Measurements from ENCODE around the gene LTBP2. TPM values are rescaled to one million over a fixed set of nuclear protein-coding genes. Genes with fewer than 3 reads are reported as not detected.

LTBP2 gene
- total RNA-seq, 1 experiment from 2014 or later, result 1.5 TPM

DNA sequence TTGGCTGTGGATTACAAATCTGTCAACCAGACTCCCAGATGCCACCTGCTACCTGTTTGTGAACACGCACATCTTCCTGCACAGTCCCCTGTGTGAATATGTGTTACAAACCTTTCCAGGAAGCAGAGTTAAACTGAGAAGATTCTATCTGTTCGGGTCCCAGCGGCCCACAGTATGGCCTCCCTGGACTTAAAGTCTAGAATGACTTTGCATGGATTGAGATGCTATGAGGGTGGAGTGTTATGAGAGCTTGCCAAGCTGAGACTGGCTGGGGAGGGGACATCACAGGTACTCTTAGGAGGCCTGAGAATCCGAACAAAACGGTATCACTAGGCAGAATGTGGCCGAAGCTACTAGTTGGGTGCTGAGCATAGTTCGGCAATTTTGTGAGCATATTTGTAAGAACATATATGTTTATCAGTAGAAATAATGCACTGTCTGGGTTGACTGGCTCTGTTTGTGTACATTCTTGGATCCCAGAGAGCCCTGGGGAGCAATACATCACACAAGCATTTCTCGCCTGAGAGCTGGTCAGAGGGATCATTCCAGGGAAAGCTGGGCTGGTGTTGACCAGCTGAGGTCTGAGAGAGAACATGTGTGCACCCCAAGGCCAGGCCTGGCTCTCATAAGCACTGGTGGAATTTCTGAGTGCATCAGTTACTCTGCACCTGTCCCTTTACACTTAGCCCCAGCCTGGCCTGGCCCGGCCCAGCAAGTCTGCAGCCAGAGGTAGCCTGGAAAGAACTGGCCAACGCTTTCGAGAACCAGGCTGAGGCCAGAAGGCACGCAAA lies 29.8 kb upstream of the LTBP2 start:
- DNase-seq (ENCODE audit: low read depth, low spot score), result no peak
- H3K9ac ChIP-seq (ENCODE audit: low read length), result no peak overlapping the region
- H3K9me2 ChIP-seq (ENCODE audit: insufficient read depth), result no peaks in the 10 kb centered on the region
- no peaks in the 10 kb centered on the region for H3K79me2 ChIP-seq (ENCODE audit: insufficient read depth, low read length)
- POLR2A ChIA-PET, result no interaction called here
- intact Hi-C loops (cut with micrococcal nuclease), result no loop called here
- H3K36me3 ChIP-seq (ENCODE audit: control insufficient read depth in 1 of 2, insufficient read depth in 2 of 2, low read length in 2 of 2), result no peaks in the 10 kb centered on the region
- no peaks in the 10 kb centered on the region for H3K9me3 ChIP-seq (ENCODE audit: control insufficient read depth in 1 of 2, insufficient read depth in 1 of 2, low read depth in 1 of 2, low read length in 2 of 2)
- no peak for ATAC-seq
- RAD21 ChIA-PET (ENCODE audit: low non-redundant PET in 1 of 2, low total read pairs in 2 of 2, uncharacterized antibody in 2 of 2, unreplicated experiment in 2 of 2), result interaction anchor here in 1 of 2 experiments (0.6 kb wide), 1 partner anchor 7 kb away, joined by 3 read pairs; no protein-coding TSS in a partner anchor
- no peaks in the 10 kb centered on the region for H3K27me3 ChIP-seq (ENCODE audit: insufficient read depth, low read length)
- BruUV-seq (replicated peaks), result no TSS peak
- CTCF ChIA-PET, result no interaction called here
- no peak overlapping the region for H3K27ac ChIP-seq (ENCODE audit: low read depth, low read length)
- no peak overlapping the region for H3K4me3 ChIP-seq (replicated peaks in 1 of 2; ENCODE audit: low read depth in 1 of 2, low read length in 2 of 2)
- no peak overlapping the region for H3K4me2 ChIP-seq (ENCODE audit: low read length)
- no peaks in the 10 kb centered on the region for H3K4me1 ChIP-seq (ENCODE audit: control insufficient read depth in 1 of 2, insufficient read depth in 2 of 2, low read length in 2 of 2)
- TF ChIP-seq FOSL1 (IDR thresholded peaks at IDR 0.05; ENCODE audit: low read depth) (no peak), YY1 (IDR thresholded peaks at IDR 0.05; ENCODE audit: extremely low read depth, insufficient replicate concordance, low read depth, low read length) (no peak), JUND (IDR thresholded peaks at IDR 0.05) (no peak), SIN3A (IDR thresholded peaks at IDR 0.05; ENCODE audit: low read depth) (no peak), ATF3 (IDR thresholded peaks at IDR 0.05) (no peak), ELF1 (IDR thresholded peaks at IDR 0.05; ENCODE audit: borderline replicate concordance, low read depth) (no peak), SP1 (IDR thresholded peaks at IDR 0.05; ENCODE audit: low read depth) (no peak)
- no peak overlapping the region for H2AFZ ChIP-seq (ENCODE audit: low read depth, low read length, poor library complexity, severe bottlenecking)
- no peaks in the 10 kb centered on the region for H4K20me1 ChIP-seq (ENCODE audit: insufficient read depth)

DNA sequence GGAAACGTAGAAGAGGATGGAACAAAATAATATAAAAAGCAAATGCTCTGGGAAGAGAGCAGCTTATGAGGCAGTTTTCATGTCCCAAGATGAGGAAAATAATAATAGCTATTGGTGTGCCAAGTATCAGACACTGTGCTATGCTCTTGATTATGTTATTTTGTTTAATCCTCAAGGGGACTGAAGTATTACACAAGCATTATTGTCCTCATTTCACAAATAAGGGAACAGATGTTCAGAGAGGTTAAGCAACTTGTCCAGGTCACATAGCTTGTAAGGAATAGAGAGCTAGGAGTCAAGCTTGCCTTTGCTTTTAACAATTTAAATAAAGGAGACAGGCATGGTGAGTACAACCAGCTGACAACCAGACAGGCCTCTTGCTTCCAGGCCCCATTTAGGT lies 26.9 kb upstream of the LTBP2 start:
- TF ChIP-seq EZH2phosphoT487 (IDR thresholded peaks at IDR 0.05; ENCODE audit: borderline replicate concordance) (no peak), ELF1 (IDR thresholded peaks at IDR 0.05; ENCODE audit: borderline replicate concordance, low read depth) (no peak), ZFX (IDR thresholded peaks at IDR 0.05) (no peak), POLR2AphosphoS5 (IDR thresholded peaks at IDR 0.05; ENCODE audit: low read depth, low read length) (no peak)
- TF ChIP-seq, protein P1, sequence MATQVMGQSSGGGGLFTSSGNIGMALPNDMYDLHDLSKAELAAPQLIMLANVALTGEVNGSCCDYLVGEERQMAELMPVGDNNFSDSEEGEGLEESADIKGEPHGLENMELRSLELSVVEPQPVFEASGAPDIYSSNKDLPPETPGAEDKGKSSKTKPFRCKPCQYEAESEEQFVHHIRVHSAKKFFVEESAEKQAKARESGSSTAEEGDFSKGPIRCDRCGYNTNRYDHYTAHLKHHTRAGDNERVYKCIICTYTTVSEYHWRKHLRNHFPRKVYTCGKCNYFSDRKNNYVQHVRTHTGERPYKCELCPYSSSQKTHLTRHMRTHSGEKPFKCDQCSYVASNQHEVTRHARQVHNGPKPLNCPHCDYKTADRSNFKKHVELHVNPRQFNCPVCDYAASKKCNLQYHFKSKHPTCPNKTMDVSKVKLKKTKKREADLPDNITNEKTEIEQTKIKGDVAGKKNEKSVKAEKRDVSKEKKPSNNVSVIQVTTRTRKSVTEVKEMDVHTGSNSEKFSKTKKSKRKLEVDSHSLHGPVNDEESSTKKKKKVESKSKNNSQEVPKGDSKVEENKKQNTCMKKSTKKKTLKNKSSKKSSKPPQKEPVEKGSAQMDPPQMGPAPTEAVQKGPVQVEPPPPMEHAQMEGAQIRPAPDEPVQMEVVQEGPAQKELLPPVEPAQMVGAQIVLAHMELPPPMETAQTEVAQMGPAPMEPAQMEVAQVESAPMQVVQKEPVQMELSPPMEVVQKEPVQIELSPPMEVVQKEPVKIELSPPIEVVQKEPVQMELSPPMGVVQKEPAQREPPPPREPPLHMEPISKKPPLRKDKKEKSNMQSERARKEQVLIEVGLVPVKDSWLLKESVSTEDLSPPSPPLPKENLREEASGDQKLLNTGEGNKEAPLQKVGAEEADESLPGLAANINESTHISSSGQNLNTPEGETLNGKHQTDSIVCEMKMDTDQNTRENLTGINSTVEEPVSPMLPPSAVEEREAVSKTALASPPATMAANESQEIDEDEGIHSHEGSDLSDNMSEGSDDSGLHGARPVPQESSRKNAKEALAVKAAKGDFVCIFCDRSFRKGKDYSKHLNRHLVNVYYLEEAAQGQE (IDR thresholded peaks at IDR 0.05; ENCODE audit: low read depth), result no peak
- Histone ChIP-seq H3K4me2 (ENCODE audit: low read length) (no peak overlapping the region), H3K4me1 (ENCODE audit: control insufficient read depth in 1 of 2, insufficient read depth in 2 of 2, low read length in 2 of 2) (no peaks in the 10 kb centered on the region), H3K27me3 (ENCODE audit: insufficient read depth, low read length) (no peaks in the 10 kb centered on the region), H3K4me3 (replicated peaks in 1 of 2; ENCODE audit: low read depth in 1 of 2, low read length in 2 of 2) (no peak overlapping the region), H4K20me1 (ENCODE audit: insufficient read depth) (no peaks in the 10 kb centered on the region), H3K9me3 (ENCODE audit: control insufficient read depth in 1 of 2, insufficient read depth in 1 of 2, low read depth in 1 of 2, low read length in 2 of 2) (no peaks in the 10 kb centered on the region), H3K36me3 (ENCODE audit: control insufficient read depth in 1 of 2, insufficient read depth in 2 of 2, low read length in 2 of 2) (no peaks in the 10 kb centered on the region), H3K27ac (ENCODE audit: low read depth, low read length) (no peak overlapping the region), H3K9me2 (ENCODE audit: insufficient read depth) (no peaks in the 10 kb centered on the region), H2AFZ (ENCODE audit: low read depth, low read length, poor library complexity, severe bottlenecking) (no peak overlapping the region), H3K79me2 (ENCODE audit: insufficient read depth, low read length) (no peaks in the 10 kb centered on the region), H3K9ac (ENCODE audit: low read length) (no peak overlapping the region)
- DNase-seq (ENCODE audit: low read depth, low spot score), result no peak
- no TSS peak for BruUV-seq (replicated peaks)
- intact Hi-C loops (cut with micrococcal nuclease), result no loop called here
- RAD21 ChIA-PET (ENCODE audit: low non-redundant PET in 1 of 2, low total read pairs in 2 of 2, uncharacterized antibody in 2 of 2, unreplicated experiment in 2 of 2), result no interaction called here
- ATAC-seq, result no peak
- POLR2A ChIA-PET, result no interaction called here
- CTCF ChIA-PET, result interaction anchor here (1.3 kb wide), 1 partner anchor 30 kb away, joined by 6 read pairs; no protein-coding TSS in a partner anchor
